Caco-2 (cell line): Measurements from ENCODE around the gene TSC22D2. TPM values are rescaled to one million over a fixed set of nuclear protein-coding genes. Genes with fewer than 3 reads are reported as not detected.

Experiments used
- BruUV-seq: library from RNA; stranded (reverse); fragments of 400-500 nt; replicated peaks from 2 replicates; lab custom pipeline; 2021; lab: Mats Ljungman, UMichigan
- CTCF ChIA-PET: fragments of 300-600 bp; sonication (Branson Sonifier 250); formaldehyde crosslinking; loops from one replicate; lab custom pipeline; 2022; ENCODE audit warnings: antibody characterized with exemption; lab: Charles Lee
- POLR2A ChIA-PET: fragments of 300-600 bp; sonication (Branson Sonifier 250); formaldehyde crosslinking; loops from one replicate; lab custom pipeline; 2022; ENCODE audit warnings: antibody characterized with exemption; lab: Charles Lee
- DNase-seq, 2 experiments: peaks; one replicate each; pipeline versions ENCODE4 v3.0.0 to v3.0.0-alpha.2; 2020 to 2022
- H3K27me3 ChIP-seq: replicated peaks from 2 replicates; pipeline ENCODE4 v1.6.0; 2011; ENCODE audit warnings: low read length; ENCODE audit not compliant: control insufficient read depth, insufficient read depth
- H3K36me3 ChIP-seq: 2 replicates; pipeline ENCODE4 v1.5.1; 2011; ENCODE audit warnings: low read length; ENCODE audit not compliant: control insufficient read depth, insufficient read depth
- H3K4me1 ChIP-seq: fragments of 250-450 bp; sonication (Bioruptor Pico); 2 replicates; pipeline ENCODE4 v1.5.1; 2020; ENCODE audit warnings: mild to moderate bottlenecking
- H3K4me3 ChIP-seq: 2 replicates; pipeline ENCODE4 v1.5.1; 2011; ENCODE audit warnings: low read depth, mild to moderate bottlenecking, control low read depth, low read length
- H3K9me3 ChIP-seq: fragments of 250-450 bp; sonication (Bioruptor Pico); 2 replicates; pipeline ENCODE4 v1.5.1; 2020; ENCODE audit warnings: mild to moderate bottlenecking, moderate library complexity
- H3K27ac Mint-ChIP-seq: one replicate; pipeline ENCODE4 v1.8.0; 2022; ENCODE audit warnings: mixed read lengths; ENCODE audit not compliant: unreplicated experiment
- H3K27me3 Mint-ChIP-seq: one replicate; pipeline ENCODE4 v1.8.0; 2022; ENCODE audit warnings: mixed read lengths; ENCODE audit not compliant: insufficient read depth, unreplicated experiment
- H3K36me3 Mint-ChIP-seq: one replicate; pipeline ENCODE4 v1.8.0; 2022; ENCODE audit warnings: mild to moderate bottlenecking, mixed read lengths; ENCODE audit not compliant: insufficient read depth, unreplicated experiment
- H3K4me1 Mint-ChIP-seq: one replicate; pipeline ENCODE4 v1.8.0; 2022; ENCODE audit warnings: low read depth, mixed read lengths; ENCODE audit not compliant: unreplicated experiment
- H3K4me3 Mint-ChIP-seq: one replicate; pipeline ENCODE4 v1.8.0; 2022; ENCODE audit warnings: mild to moderate bottlenecking, moderate library complexity, mixed read lengths; ENCODE audit not compliant: unreplicated experiment
- H3K9me3 Mint-ChIP-seq: one replicate; pipeline ENCODE4 v1.8.0; 2022; ENCODE audit warnings: mixed read lengths; ENCODE audit not compliant: unreplicated experiment
- CTCF ChIP-seq, 2 experiments: fragments of 200-600 bp in 1 of 2; IDR thresholded peaks; 1 replicate in 1 of 2; 2 replicates in 1 of 2; pipeline versions ENCODE4 v1.5.1 to v1.8.0; 2011 to 2022; ENCODE audit warnings: antibody characterized with exemption in 1 of 2, control low read depth in 1 of 2, inconsistent platforms in 1 of 2, low read depth in 1 of 2, low read length in 1 of 2, mild to moderate bottlenecking in 1 of 2, moderate library complexity in 1 of 2; ENCODE audit not compliant: insufficient read depth in 1 of 2, severe bottlenecking in 1 of 2, unreplicated experiment in 1 of 2
- intact Hi-C: fragments of 100-400 bp; cut with micrococcal nuclease; formaldehyde crosslinking; loops from one replicate; pipeline ENCODE4 v1.10.0; 2022; ENCODE audit not compliant: unreplicated experiment
- total RNA-seq: library from RNA; stranded (reverse); gene quantifications from 2 replicates; pipeline ENCODE4 v1.2.3, GENCODE V29; 2022

Gene TSC22D2
- total RNA-seq, 1 experiment from 2014 or later, result 30.8 TPM

- Histone ChIP-seq H3K36me3 (no peaks in the 10 kb centered on the region), H3K27me3 (no peaks in the 10 kb centered on the region), H3K4me3 (no peak overlapping the region), H3K4me1 (peaks cover 16% of the 10 kb centered on the region), H3K9me3 (no peaks in the 10 kb centered on the region)
- Mint-ChIP-seq H3K27ac (peak overlapping the region; percentile 47), H3K36me3 (no peaks in the 10 kb centered on the region), H3K4me1 (peaks cover 12% of the 10 kb centered on the region), H3K4me3 (no peak overlapping the region), H3K9me3 (no peaks in the 10 kb centered on the region), H3K27me3 (no peaks in the 10 kb centered on the region)
- DNase-seq, result no peak
- intact Hi-C loops, result no loop called here
- CTCF ChIA-PET, result no interaction called here
- POLR2A ChIA-PET, result no interaction called here
- no TSS peak for BruUV-seq
- no peak for TF ChIP-seq CTCF (IDR thresholded peaks at IDR 0.05; ENCODE audit: insufficient read depth in 1 of 2, low read depth in 1 of 2, low read length in 1 of 2, severe bottlenecking in 1 of 2, unreplicated experiment in 1 of 2)
Measured at GRCh38 chr3:150402217-150402616, 5.9 kb upstream of the TSC22D2 start.

GRCh38 chr3:150404023-150404422 is 4.1 kb upstream of the TSC22D2 start:
- Mint-ChIP-seq H3K27ac (no peak overlapping the region), H3K4me1 (peaks cover 6% of the 10 kb centered on the region), H3K36me3 (peaks cover 17% of the 10 kb centered on the region), H3K4me3 (no peak overlapping the region), H3K27me3 (no peaks in the 10 kb centered on the region), H3K9me3 (no peaks in the 10 kb centered on the region)
- ChIA-PET POLR2A (no interaction called here), CTCF (no interaction called here)
- H3K9me3 ChIP-seq, result no peaks in the 10 kb centered on the region
- DNase-seq, result no peak
- no peak for TF ChIP-seq CTCF (IDR thresholded peaks at IDR 0.05; ENCODE audit: insufficient read depth in 1 of 2, low read depth in 1 of 2, low read length in 1 of 2, severe bottlenecking in 1 of 2, unreplicated experiment in 1 of 2)
- intact Hi-C loops, result no loop called here
- H3K4me1 ChIP-seq, result peaks cover 16% of the 10 kb centered on the region
- no peaks in the 10 kb centered on the region for H3K36me3 ChIP-seq
- H3K4me3 ChIP-seq, result no peak overlapping the region
- no TSS peak for BruUV-seq
- no peaks in the 10 kb centered on the region for H3K27me3 ChIP-seq

- no peaks in the 10 kb centered on the region for H3K9me3 ChIP-seq
- H3K27me3 ChIP-seq, result no peaks in the 10 kb centered on the region
- TSS peak; percentile 84 for BruUV-seq
- H3K27ac Mint-ChIP-seq, result peak overlapping the region; percentile 99
- H3K36me3 ChIP-seq, result no peaks in the 10 kb centered on the region; the same call in 1 of the 2 replicates
- TF ChIP-seq CTCF (IDR thresholded peaks at IDR 0.05; ENCODE audit: insufficient read depth in 1 of 2, low read depth in 1 of 2, low read length in 1 of 2, severe bottlenecking in 1 of 2, unreplicated experiment in 1 of 2), result no peak
- H3K27me3 Mint-ChIP-seq, result no peaks in the 10 kb centered on the region
- intact Hi-C loops, result no loop called here
- DNase-seq, result no peak
- peak overlapping the region; percentile 97 for H3K4me3 Mint-ChIP-seq
- H3K4me3 ChIP-seq, result peak overlapping the region; percentile 99
- peaks cover 6% of the 10 kb centered on the region for H3K4me1 Mint-ChIP-seq
- no peaks in the 10 kb centered on the region for H3K9me3 Mint-ChIP-seq
- peaks cover 42% of the 10 kb centered on the region for H3K36me3 Mint-ChIP-seq
- POLR2A ChIA-PET, result interaction anchor here (0.6 to 1.6 kb wide), 4 partner anchors 62 to 101 kb away, joined by 3 to 4 read pairs (median 4); no protein-coding TSS in a partner anchor
- CTCF ChIA-PET, result interaction anchor here (1.1 kb wide), 1 partner anchor 139 kb away, joined by 4 read pairs; no protein-coding TSS in a partner anchor
- H3K4me1 ChIP-seq, result peaks cover 8% of the 10 kb centered on the region
Measured at GRCh38 chr3:150407051-150407807, 869 bp upstream of the TSC22D2 start.
